GM21423 (cell line): ENCODE data around the gene USP43.

Source experiments
- ATAC-seq: cut with Tn5 transposase; IDR thresholded peaks from one replicate; pipeline ENCODE4 v1.9.1; 2021; ENCODE audit warnings: mild to moderate bottlenecking, moderate library complexity; ENCODE audit not compliant: unreplicated experiment

USP43 gene

GRCh38 chr17:9771465-9771864 is 126.1 kb downstream of the USP43 start:
- ATAC-seq: no peak

DNA sequence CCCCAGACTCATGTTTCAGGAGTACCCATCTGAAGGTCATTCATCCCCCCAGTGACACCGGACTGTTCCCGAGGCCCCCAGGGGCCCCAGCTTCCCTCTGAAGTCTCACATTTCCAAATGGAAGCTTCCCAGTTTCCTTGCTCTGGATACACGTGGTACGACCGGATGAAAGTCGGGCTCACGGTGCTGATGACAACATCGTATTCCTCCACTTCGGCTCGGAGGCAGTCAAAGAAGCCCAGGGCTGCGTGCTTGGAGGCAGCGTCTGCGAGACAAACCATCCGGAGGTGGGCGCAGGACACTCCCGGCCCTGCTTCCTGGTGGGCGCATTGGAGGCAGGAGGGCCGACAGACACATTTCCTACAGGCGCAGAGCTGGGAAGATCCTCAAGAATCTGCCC is 127.3 kb downstream of the USP43 start:
- ATAC-seq: no peak

DNA sequence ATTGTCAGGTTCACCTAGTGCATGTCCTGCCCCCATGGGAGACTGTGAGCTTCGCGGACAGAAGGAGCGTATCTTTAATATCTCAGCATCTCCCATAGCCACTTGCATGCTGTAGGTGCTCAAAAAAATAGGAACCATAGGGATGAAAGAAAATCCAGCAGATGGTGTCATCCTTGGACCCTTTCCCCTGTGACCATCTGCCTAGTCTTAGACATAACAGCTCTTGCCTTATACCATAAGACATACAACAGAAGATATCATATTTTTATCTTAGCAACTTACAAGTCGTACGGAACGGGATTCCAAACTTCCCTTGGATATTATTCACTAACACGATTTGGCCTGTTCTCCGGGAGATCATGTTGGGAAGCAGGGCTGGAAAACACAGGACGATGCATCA is 131.6 kb downstream of the USP43 start:
- no peak for ATAC-seq
